Kasumi-1 (cell line): Measurements from ENCODE around the gene CDCA7L.

Experiments
- DNase-seq, 2 experiments: peaks; one replicate each; lab custom pipeline; 2025; lab: John Stamatoyannopoulos, UW

CDCA7L gene, protein sequence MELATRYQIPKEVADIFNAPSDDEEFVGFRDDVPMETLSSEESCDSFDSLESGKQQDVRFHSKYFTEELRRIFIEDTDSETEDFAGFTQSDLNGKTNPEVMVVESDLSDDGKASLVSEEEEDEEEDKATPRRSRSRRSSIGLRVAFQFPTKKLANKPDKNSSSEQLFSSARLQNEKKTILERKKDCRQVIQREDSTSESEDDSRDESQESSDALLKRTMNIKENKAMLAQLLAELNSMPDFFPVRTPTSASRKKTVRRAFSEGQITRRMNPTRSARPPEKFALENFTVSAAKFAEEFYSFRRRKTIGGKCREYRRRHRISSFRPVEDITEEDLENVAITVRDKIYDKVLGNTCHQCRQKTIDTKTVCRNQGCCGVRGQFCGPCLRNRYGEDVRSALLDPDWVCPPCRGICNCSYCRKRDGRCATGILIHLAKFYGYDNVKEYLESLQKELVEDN

GRCh38 chr7:21945454-21946221, at the start of gene CDCA7L:
Gene CDCA7L (minus strand): TSS chr7:21945899. CDS start chr7:21945804, 95 bp downstream.
- DNase-seq, result peak; percentile 87 to 92

DNA sequence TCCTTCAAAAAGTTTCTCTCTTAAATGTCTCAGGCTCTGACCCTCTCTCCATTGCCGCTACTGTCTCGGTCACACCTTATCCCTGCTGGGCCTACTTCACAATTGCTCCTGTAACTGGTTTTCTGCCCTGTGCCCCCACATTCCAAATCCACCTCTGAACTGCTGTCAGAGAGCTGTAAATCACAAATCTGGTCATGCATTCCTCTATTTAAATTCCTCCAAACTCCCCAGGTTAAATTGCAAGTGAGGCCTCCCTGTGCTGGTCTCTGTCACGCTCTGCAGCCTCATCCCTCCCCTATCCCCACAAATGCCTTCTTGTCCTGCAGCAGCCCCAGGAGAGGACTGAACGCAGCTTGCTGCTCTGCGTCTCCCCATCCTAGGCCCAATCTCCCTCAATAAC, 40.4 kb upstream of the CDCA7L start:
- no peak for DNase-seq

DNA sequence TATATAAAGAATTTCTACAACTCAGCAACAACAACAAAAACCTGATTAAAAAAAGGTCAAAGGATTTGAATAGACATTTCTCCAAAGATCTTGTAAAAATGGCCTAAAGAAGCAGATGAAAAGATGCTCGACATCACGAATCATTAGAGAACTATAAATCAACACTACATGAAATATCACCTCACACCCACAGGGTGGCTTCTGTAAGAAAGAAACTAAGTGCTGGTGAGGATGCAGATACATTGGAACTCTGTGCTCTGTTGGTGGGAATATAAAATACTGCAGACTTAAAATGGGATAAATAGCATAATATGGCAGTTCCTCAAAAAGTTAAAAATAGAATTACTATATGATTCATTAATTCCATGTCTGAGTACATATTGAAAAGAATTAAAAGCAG, 38.3 kb upstream of the CDCA7L start:
- peak in 1 of 2 experiments; percentile 29 for DNase-seq

DNA sequence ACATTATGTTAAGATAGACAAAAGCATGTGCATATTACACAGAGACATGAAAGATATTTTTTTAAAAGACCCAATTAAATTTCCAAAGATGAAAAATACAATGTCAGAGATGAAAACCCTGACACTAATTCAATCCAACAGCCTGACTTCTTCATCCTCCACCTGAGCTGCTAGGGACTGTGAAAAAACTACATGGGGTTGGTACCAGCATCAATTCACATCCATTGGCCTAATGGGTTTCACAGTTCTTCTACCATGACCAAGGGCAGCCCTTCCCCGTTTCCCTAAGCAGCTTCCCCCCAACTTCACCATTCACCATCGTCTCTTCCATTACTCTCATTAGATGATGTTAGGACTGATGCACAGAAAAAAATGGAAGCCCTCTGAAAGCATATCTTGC, 37.4 kb upstream of the CDCA7L start:
- DNase-seq, result no peak

GRCh38 chr7:21981524-21981923, 35.8 kb upstream of the CDCA7L start:
- DNase-seq, result no peak

DNA sequence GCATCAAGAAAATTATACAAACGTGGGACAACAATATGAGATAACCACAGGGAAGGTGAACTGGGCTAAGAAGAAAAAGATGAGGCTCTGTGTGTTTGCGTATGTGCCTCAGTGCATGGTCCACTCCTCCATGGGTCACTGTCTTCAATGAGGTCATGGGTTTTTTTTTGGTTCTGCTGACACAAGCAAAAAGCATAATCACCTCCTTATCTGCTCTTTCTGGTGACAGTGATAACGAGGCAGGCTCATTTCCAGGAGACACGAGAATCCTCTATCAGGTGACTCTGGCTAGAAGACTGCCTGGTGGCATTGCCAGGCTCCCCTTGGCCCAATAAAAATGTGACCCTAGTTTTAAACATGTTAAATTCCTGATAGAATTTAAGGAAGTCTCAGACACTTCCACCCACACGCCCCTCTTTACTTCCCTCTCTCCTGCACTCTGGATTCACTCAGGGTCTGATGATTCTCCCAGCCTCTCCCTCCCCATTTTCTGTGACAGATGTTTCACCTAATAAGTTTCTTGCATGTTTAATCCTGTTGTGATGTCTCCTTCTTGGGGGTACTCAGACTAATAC, 35.3 kb upstream of the CDCA7L start:
- no peak for DNase-seq

DNA sequence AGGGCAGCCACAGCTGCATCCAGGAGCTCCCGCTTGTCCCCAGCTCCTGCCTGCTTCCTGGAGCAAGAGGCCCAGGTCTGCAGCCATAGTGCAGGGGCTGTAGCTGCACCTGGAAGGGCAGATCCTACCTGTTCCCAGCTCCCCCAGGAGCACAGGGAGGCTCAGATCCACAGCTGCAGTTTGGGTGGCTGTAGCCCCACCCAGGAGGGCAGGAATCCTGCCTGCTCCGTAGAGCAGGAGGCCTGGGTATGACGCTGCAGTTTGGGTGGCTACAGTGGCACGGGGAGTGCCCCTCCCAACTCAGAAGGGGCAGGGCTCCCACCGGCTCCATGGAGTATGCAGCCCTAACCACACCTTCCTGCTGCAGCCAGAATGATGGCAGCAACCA, 26.7 kb upstream of the CDCA7L start:
- no peak for DNase-seq

DNA sequence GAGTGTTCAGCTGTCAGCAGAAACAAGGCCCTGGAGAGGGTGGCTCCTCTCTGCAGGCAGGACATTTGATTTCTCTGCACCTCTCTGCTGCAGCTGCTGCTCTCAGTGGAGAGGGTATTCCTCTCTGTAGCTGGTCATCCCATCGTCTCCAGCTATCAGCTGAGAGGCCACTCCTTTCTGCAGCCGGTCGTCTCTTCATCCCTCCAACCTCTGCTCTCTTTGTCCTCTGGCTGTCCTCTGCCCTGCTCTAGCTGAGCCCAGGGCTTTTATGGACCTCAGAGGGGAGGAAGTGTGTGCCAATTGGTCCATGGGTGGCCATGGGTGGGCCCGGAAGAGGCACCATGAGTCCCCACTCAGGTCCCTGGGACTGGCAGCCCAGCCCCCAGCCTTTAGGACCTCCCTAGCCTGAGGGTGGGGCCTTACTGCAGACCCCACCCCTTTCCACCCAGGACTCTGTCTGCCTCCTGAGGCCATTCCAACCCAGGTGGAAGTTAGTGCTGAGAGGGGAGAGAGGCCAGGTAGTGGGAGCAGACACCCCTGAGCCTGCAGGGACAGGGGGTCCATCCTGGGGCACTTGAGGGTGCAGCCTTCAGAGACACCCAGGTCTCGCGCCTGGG, 26.2 kb upstream of the CDCA7L start:
- no peak for DNase-seq

GRCh38 chr7:21969822-21970221, 24.1 kb upstream of the CDCA7L start:
- DNase-seq, result no peak

DNA sequence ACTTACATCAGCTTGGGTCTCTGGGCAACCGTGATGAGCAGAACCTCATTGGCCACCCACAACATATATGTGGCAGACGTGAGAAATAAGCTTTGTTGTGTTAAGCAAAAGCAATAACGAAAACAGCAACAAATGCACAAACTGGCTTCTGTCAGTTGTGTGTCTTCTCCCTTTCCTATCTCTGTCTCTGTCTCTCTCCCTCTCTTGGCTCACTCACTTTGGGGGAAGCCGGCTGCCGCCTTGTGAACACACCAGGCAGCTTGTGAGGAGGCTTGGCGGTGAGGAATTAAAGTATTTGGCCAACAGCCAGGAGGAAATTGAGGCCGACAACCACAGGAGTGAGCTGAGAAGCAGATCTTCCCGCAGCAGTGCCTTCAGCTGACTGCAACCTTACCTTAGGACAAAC, 21.9 kb upstream of the CDCA7L start:
- DNase-seq, result peak; percentile 92 to 96

- no peak for DNase-seq
These were observed 20.6 kb upstream of the CDCA7L start for GRCh38 chr7:21966271-21966670.

GRCh38 chr7:21965291-21965690, 19.6 kb upstream of the CDCA7L start:
- DNase-seq, result peak; percentile 64 to 67

DNA sequence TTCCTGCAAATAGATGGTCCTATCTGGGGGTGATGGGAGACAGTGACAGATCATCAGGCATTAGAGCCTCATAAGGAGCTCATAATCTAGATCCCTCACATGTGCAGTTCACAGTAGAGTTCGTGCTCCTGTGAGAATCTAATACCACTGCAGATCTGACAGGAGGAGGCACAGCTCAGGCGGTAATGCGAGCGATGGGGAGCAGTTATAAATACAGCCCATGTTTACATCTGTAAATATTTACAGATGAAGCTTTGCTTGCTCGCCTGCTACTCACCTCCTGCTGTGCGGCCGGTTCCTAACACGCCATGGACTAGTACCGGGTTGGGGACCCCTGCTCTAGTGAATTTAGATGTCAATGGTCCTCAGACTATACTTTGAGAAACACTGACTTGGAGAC, 17.0 kb upstream of the CDCA7L start:
- DNase-seq, result no peak

GRCh38 chr7:21960922-21961321, 15.2 kb upstream of the CDCA7L start:
- DNase-seq, result no peak

- no peak for DNase-seq
These were observed 13.7 kb upstream of the CDCA7L start for GRCh38 chr7:21959387-21959776.

DNA sequence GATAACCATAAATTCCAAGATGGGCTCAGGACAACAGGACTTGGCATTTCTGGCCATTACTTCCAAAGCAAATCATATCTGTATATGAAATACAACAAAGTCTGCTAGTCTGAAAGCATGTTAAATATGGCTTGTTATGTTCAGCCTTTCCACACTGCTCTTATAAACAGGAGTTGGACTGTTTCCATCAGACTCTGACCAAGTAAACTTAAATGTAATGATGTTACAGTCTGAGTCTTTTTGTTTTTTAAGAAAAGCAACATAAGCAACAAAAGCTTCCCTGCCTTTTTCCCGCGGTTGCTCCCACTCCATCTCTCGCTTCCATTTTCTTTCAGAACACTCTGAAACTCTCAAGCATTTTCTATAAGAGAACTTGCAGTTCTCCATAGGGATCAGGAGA, 8.1 kb upstream of the CDCA7L start:
- DNase-seq, result no peak

DNA sequence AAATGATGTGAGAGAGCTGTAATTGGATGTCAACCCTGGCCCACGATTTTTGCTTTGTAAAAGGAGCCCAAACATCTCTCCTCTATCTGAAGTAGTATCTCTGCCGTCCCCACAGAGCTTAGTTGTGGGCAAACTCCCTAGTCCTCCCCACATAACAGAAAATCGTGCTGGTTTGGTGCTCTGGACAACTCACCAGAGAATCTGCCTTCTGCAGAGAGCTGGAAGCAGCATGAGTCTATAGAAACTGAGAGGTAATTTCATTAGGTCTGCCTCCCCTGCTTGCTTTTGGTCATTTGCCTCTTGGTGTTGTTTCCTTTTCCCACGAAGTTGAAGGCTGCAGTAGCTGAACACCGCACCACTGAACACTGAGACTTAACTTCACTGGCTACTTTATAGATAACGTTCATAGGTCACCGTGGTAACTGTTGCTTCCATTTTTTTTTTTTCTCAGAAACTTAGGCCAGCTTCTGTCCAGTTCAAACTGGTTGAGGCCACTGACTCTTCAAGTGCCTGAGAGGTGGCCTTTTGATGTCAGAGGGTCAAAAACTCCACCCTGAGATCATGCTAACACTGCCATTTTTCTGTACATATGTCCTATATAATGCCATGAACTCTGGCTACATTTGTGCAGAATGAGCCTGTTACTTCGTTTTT, 3.3 kb upstream of the CDCA7L start:
- no peak for DNase-seq

DNA sequence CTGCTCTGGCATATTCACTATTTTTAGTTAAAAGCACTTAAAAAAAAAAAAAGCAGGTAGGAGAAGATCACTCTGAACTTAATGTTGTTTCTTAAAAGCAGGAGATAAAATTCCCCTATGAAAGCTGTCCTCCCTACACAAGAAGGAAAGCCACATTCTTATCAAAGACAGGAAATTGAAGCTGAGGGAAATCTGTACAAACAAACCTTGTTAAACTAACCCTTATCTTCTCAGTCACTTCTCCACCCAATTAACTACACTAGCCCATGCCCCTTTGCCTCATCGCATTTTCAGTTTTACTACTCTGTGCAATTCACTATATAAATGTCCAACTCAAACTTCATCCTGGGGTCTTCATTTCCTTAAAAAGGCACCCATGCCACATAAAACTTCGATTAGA, 2.7 kb upstream of the CDCA7L start:
- DNase-seq, result no peak

GRCh38 chr7:21947946-21948345, 2.2 kb upstream of the CDCA7L start:
- no peak for DNase-seq

GRCh38 chr7:21947056-21947455, 1.4 kb upstream of the CDCA7L start:
- DNase-seq, result no peak

GRCh38 chr7:21946222-21946709, 567 bp upstream of the CDCA7L start:
- DNase-seq, result no peak
